ENCODE data around the gene DCAF10.
A peak's percentile ranks its signal among the peaks of the same experiment; 100 is the strongest.
"Not testable (repeated sequence)": the region's sequence is repeated elsewhere in the genome, so short reads cannot be mapped to it uniquely, and the experiment has no call there.

Gene DCAF10

GRCh38 chr9:37800631-37801286 lies at the start of gene DCAF10:
Gene DCAF10 (plus strand): TSS chr9:37800797. CDS start chr9:37800867, 70 bp downstream.
- DNase-seq: no peak

GRCh38 chr9:37751186-37751585 lies 49.4 kb upstream of the DCAF10 start:
- DNase-seq: no peak

DNA sequence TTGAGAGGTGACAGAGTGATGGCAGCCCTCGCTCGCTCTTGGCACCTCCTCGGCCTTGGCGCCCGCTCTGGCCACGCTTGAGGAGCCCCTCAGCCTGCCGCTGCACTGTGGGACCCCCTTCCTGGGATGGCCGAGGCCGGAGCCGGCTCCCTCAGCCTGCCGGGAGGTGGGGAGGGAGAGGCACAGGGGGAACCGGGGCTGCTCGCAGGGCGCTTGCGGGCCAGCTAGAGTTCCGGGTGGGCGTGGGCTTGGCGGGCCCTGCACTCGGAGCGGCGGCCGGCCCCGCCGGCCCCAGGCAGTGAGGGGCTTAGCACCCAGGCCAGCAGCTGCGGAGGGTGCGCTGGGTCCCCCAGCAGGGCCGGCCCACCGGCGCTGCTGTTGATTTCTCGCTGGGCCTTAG lies 48.9 kb upstream of the DCAF10 start:
- DNase-seq: not testable (repeated sequence)

DNA sequence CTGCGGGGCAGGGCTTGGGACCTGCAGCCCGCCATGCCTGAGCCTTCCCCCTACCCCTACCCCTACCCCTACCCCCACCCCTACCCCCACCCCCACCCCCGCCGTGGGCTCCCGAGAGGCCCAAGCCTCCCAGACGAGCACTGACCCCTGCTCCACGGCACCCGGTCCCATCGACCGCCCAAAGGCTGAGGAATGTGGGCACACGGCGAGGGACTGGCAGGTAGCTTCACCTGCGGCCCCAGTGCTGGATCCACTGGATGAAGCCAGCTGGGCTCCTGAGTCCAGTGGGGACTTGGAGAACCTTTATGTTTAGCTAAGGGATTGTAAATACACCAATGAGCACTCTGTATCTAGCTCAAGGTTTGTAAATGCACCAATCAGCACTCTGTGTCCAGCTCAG lies 48.5 kb upstream of the DCAF10 start:
- not testable (repeated sequence) for DNase-seq

DNA sequence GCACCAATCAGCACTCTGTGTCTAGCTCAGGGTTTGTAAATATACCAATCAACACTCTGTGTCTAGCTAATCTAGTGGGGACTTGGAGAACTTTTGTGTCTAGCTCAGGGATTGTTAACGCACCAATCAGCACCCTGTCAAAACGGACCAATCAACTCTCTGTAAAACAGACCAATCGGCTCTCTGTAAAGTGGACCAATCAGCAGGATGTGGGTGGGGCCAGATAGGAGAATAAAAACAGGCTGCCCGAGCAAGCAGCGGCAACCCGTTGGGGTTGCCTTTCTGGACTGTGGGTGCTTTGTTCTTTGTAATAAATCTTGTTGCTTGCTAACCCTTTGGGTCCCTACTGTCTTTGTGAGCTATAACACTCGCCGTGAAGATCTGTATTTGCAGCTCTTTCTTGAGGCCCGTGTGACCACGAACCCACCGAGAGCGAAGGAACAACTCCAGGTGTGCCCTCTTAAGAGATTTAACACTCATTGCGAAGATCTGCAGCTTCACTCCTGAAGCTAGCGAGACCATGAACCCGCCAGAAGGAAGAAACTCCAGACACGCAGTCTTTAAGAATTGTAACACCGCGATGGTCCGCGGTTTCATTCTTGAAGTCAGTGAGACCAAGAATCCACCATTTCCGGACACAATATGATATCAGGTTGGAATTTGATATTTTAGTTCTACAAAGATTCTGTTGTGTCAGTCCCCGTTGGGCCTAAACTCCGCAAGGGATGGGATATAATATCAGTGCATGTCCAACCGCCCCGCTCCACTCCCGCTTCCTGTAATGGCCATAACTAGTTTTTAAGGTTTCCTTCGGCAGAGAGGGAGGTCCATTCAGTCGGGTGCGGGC lies 47.7 kb upstream of the DCAF10 start:
- no peak for DNase-seq

- no peak for DNase-seq
These were observed 47.0 kb upstream of the DCAF10 start, which contains the start of gene TRMT10B for GRCh38 chr9:37753489-37754190. Gene TRMT10B (plus strand): TSS chr9:37753805. CDS start chr9:37761932, 8,127 bp downstream.

DNA sequence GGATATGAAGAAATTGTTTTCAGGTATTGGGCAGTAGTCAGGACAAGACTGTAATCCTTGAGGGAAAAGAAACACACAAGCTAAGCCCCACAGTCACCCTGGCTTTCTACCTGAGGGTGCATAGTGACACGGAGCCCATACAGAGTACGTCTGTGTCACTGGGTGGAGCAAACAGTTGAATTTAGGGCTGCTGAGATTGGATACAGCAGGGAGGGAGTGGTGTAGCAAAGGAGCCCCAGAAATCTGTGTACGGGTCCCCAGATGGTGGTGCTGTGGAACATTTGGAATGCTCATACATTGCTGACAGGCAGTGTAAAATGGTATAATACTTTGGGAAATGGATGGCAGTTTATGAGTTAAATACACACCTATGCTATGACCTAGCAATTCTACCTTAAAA lies 41.9 kb upstream of the DCAF10 start:
- DNase-seq: no peak

DNA sequence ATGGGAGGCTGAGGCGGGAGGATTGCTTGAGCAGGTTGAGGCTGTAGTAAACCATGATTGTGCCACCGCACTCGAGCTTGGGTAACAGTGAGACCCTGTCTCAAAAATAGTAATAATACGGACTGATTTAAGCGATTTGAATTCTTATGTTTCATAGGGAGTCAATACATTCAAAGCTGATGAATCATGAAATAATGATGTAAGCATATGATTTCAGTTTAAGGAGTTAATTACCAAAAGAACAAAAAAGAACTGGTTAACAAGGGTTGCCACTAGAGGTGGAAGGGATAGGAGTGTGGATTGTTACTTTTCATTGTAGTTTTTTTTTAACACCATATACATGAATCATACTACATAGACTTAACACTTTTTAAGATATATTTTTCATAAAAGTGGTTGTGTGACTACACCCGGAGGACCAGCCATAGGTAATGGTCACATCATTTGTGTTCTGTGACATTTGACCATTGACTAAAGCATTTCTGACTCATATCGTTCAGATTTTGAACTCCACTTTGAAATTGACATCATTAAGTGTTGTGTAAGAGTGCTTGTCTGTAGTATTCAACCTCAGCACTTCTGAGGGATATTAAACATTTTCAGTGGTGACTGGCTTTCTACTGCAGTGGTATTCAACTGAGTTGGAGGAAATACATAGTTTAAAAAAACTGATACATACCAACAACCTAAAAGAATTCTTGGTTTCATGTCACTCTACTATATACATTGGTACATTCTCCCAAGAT lies 40.0 kb upstream of the DCAF10 start:
- no peak for DNase-seq

DNA sequence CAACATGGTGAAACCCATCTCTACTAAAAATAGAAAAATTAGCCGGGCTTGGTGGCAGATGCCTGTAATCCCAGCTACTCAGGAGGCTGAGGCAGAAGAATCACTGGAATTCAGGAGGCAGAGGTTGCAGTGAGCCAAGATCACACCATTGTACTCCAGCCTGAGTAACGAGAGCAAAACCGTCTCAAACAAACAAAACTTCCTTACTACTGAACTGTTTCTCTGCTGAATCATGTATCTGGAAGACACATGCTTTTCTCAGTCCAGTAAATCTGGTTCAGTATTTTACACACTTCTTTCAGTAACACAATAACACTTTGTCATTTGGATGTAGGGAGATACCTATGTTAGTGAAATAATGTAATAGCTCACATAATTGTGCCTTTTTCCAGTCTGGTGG lies 39.1 kb upstream of the DCAF10 start:
- no peak for DNase-seq

GRCh38 chr9:37765263-37765662 lies 35.3 kb upstream of the DCAF10 start:
- not testable (repeated sequence) for DNase-seq

DNA sequence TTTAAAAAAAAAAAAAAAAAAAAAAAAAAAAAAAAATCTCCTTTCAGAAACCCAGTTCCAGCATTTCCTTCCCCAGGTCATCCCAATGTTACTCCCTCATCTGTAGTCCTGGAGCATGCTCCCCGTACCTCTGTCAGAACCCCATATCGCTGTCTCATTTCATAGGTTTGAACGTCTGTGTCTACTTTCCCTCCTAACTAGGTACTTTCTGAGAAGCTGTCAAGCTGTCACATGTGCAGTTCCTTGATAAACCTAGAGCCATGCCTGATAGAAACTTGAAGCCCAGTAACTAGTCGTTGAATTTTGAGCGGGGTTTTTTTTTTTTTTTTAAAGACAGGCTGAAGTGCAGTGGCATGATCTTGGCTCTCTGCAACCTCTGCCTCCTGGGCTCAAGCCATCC lies 31.3 kb upstream of the DCAF10 start:
- no peak for DNase-seq

GRCh38 chr9:37769995-37770394 lies 30.6 kb upstream of the DCAF10 start:
- no peak for DNase-seq

DNA sequence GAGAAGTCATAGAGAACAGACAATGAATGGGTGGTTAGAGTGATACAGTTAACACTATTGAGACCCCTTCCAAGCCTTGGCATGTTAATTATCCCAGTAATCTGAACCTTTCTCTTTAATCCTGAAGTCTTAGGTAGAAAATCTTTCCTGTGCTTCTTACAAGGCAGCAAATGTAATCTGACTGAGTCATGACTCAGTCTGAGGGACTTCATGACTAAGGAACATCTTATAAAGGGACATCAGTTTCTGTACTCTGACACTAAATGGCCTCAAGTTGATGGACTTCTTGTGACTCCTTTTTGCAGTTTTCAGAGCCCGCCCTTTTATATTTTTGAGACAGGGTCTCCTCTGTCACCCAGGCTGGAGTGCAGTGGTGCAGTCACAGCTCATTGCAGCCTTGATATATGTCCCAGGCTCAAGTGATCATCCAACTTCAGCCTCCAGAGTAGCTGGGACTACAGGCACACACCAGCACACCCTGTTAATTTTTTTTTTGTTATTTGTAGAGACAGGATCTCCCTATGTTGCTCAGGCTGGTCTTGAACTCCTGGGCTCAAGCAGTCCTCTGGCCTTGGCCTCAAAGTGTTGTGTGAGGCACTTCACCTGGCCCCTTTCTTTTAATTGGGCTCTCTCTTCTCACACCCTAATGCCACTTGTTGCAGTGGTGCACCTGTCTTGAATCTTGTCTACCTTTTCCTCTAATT lies 25.2 kb upstream of the DCAF10 start:
- no peak for DNase-seq

GRCh38 chr9:37776328-37776727 lies 24.3 kb upstream of the DCAF10 start:
- DNase-seq: no peak

DNA sequence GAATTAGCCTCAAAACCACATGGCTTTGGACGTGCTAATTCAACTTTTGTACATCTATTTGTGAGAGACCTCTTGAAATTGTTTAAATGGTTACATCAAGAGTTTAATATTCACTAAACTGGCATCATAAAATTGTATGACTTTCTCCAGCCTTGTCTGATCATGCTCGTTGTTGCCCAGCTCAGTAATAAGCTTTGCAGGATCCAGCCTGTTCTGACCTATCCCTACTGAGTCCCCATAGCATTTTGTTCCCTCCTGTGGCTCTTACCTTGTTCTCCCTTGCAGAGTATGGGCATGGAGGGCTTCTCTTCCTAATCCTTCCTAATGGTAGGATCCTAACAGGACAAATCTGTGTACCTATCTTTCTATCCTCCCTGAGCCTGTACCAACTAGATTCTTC lies 22.1 kb upstream of the DCAF10 start:
- no peak for DNase-seq

GRCh38 chr9:37784291-37784615 lies 16.3 kb upstream of the DCAF10 start:
- no peak for DNase-seq

GRCh38 chr9:37784616-37785483 lies 15.7 kb upstream of the DCAF10 start, which contains the start of gene EXOSC3:
Gene EXOSC3 (minus strand): TSS chr9:37785064. CDS start chr9:37785044, 20 bp downstream.
- DNase-seq: peak; percentile 13

DNA sequence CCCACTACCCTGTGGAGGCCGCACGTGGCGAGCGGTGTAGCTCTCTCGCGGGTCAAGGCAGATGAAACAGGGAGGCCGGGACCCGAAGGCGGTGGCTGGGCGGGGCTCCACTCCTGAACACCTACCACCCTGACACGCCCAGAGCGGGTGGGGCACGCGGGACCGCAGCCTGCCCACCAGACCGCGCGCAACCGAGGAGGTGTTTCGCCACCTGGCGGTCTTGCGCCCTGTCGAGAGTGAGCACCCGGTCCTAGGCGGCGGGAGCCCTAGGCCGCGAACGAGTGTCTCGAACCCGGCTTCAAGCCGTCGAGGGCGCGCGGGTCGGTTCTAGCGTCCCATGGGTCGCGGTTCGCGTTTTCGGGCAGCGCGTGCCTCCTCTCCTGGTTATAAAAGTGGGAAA lies 13.5 kb upstream of the DCAF10 start:
- DNase-seq: no peak

GRCh38 chr9:37788332-37788731 lies 12.3 kb upstream of the DCAF10 start:
- DNase-seq: no peak

GRCh38 chr9:37790096-37790495 lies 10.5 kb upstream of the DCAF10 start:
- DNase-seq: no peak

GRCh38 chr9:37792122-37792521 lies 8.5 kb upstream of the DCAF10 start:
- no peak for DNase-seq

Data from SHP77 treated with DMSO at 0.1 percent for 48 hours (cell line).